ENCODE measurements around the gene TIPRL.
"Not testable (repeated sequence)": the region's sequence is repeated elsewhere in the genome, so short reads cannot be mapped to it uniquely, and the experiment has no call there.

Gene TIPRL

GRCh38 chr1:168157638-168158037 lies 21.1 kb upstream of the TIPRL start:
- no peak for DNase-seq (ENCODE audit: low read depth in 2 of 3, low spot score in 1 of 3)

GRCh38 chr1:168159251-168159650 lies 19.5 kb upstream of the TIPRL start:
- DNase-seq (ENCODE audit: low read depth in 2 of 3, low spot score in 1 of 3): no peak

GRCh38 chr1:168159979-168160378 lies 18.8 kb upstream of the TIPRL start:
- no peak for DNase-seq (ENCODE audit: low read depth in 2 of 3, low spot score in 1 of 3)

- no peak for DNase-seq (ENCODE audit: low read depth in 2 of 3, low spot score in 1 of 3)
Observed at GRCh38 chr1:168161459-168161858, 17.3 kb upstream of the TIPRL start.

- no peak for DNase-seq (ENCODE audit: low read depth in 2 of 3, low spot score in 1 of 3)
Observed at GRCh38 chr1:168163670-168164069, 15.1 kb upstream of the TIPRL start.

GRCh38 chr1:168164771-168165170 lies 14.0 kb upstream of the TIPRL start:
- DNase-seq (ENCODE audit: low read depth in 2 of 3, low spot score in 1 of 3): no peak

- DNase-seq (ENCODE audit: low read depth in 2 of 3, low spot score in 1 of 3): no peak
Observed at GRCh38 chr1:168167806-168168205, 11.0 kb upstream of the TIPRL start.

- no peak for DNase-seq (ENCODE audit: low read depth in 2 of 3, low spot score in 1 of 3)
Observed at GRCh38 chr1:168170564-168171508, 7.9 kb upstream of the TIPRL start.

GRCh38 chr1:168172250-168172915 lies 6.4 kb upstream of the TIPRL start:
- no peak for DNase-seq (ENCODE audit: low read depth in 2 of 3, low spot score in 1 of 3)

- no peak for DNase-seq (ENCODE audit: low read depth in 2 of 3, low spot score in 1 of 3)
Observed at GRCh38 chr1:168178227-168178637, 530 bp upstream of the TIPRL start.

- peak in 2 of 3 donors; percentile 0 to 7 for DNase-seq (ENCODE audit: low read depth in 2 of 3, low spot score in 1 of 3)
Observed at GRCh38 chr1:168179438-168180147, 831 bp downstream of the TIPRL start.

GRCh38 chr1:168180148-168180524 lies 1.4 kb downstream of the TIPRL start:
- peak in 2 of 3 donors; percentile 4 to 18 for DNase-seq (ENCODE audit: low read depth in 2 of 3, low spot score in 1 of 3)

- not testable (repeated sequence) for DNase-seq (ENCODE audit: low read depth in 2 of 3, low spot score in 1 of 3)
Observed at GRCh38 chr1:168181063-168181720, 2.4 kb downstream of the TIPRL start.

- DNase-seq (ENCODE audit: low read depth in 2 of 3, low spot score in 1 of 3): no peak
Observed at GRCh38 chr1:168187177-168187576, 8.4 kb downstream of the TIPRL start.

- DNase-seq (ENCODE audit: low read depth in 2 of 3, low spot score in 1 of 3): no peak
Observed at GRCh38 chr1:168190403-168190802, 11.6 kb downstream of the TIPRL start.

GRCh38 chr1:168195199-168196135 lies 16.7 kb downstream of the TIPRL start:
- no peak for DNase-seq (ENCODE audit: low read depth in 2 of 3, low spot score in 1 of 3)

- DNase-seq (ENCODE audit: low read depth in 2 of 3, low spot score in 1 of 3): no peak
Observed at GRCh38 chr1:168199056-168199455, 20.3 kb downstream of the TIPRL start.

GRCh38 chr1:168202941-168203654 lies 24.3 kb downstream of the TIPRL start:
- no peak for DNase-seq (ENCODE audit: low read depth in 2 of 3, low spot score in 1 of 3)

- no peak for DNase-seq (ENCODE audit: low read depth in 2 of 3, low spot score in 1 of 3)
Observed at GRCh38 chr1:168206111-168206510, 27.3 kb downstream of the TIPRL start.

Data from stimulated activated CD4-positive, alpha-beta T cell treated with anti-CD3 and anti-CD28 coated beads, Interleukin-12 subunit alpha, Interleukin-12 subunit beta, amount 100 ng/mL, for 48 hours (primary cell).